Vagina (tissue), 2 donors: Measurements from ENCODE around the gene ABCB8. TPM values are rescaled to one million over a fixed set of nuclear protein-coding genes. Genes with fewer than 3 reads are reported as not detected.
A peak's percentile ranks its signal among the peaks of the same experiment; 100 is the strongest.

ENCODE experiments used
- DNase-seq, 2 donors: peaks; one replicate each; pipeline ENCODE4 v3.0.0-alpha.2; 2017; ENCODE audit errors: extremely low spot score in 2 of 2
- H3K27ac ChIP-seq: fragments of 200-600 bp; sonication (generic); one replicate; pipeline ENCODE4 v1.5.1; 2019
- H3K27me3 ChIP-seq: fragments of 200-600 bp; sonication (generic); one replicate; pipeline ENCODE4 v1.5.1; 2019
- H3K36me3 ChIP-seq, 2 donors: fragments of 200-600 bp; sonication (generic); one replicate each; pipeline ENCODE4 v1.5.1; 2017 to 2019
- H3K4me1 ChIP-seq: fragments of 200-600 bp; sonication (generic); one replicate; pipeline ENCODE4 v1.5.1; 2019
- H3K4me3 ChIP-seq, 2 donors: fragments of 200-600 bp; sonication (generic); 1 replicate in 1 of 2; 2 replicates in 1 of 2; pipeline ENCODE4 v1.5.1; 2016 to 2019
- H3K9me3 ChIP-seq: fragments of 200-600 bp; sonication (generic); one replicate; pipeline ENCODE4 v1.5.1; 2019
- CTCF ChIP-seq, 3 experiments: fragments of 450-650 bp in 2 of 3; fragments of 200-600 bp in 1 of 3; sonication (generic) in 1 of 3; IDR thresholded peaks; one replicate each; pipeline ENCODE4 v1.5.1; 2017 to 2019; ENCODE audit warnings: antibody characterized with exemption in 3 of 3, mild to moderate bottlenecking in 2 of 3, moderate library complexity in 2 of 3
- POLR2A ChIP-seq, 2 donors: fragments of 450-650 bp; IDR thresholded peaks; one replicate each; pipeline ENCODE4 v1.6.1; 2017; ENCODE audit warnings: antibody characterized with exemption in 2 of 2, mild to moderate bottlenecking in 2 of 2, moderate library complexity in 2 of 2
- POLR2AphosphoS5 ChIP-seq, 2 donors: sonication (generic); formaldehyde crosslinking; IDR thresholded peaks; one replicate each; pipeline ENCODE4 v1.9.0; 2017; ENCODE audit warnings: antibody characterized with exemption in 2 of 2, mild to moderate bottlenecking in 2 of 2, low read depth in 1 of 2; ENCODE audit not compliant: insufficient read depth in 1 of 2
- intact Hi-C: fragments of 100-400 bp; cut with DNase I; formaldehyde crosslinking; loops from one replicate; pipeline ENCODE4 v1.15.1; 2023
- total RNA-seq: library from RNA; depleted of rRNA; stranded (reverse); fragments of >200 nt; gene quantifications from one replicate; pipeline ENCODE4 v1.2.3, GENCODE V29; 2016

ABCB8 gene
- total RNA-seq, 1 donor from 2014 or later = 38.3 TPM

GRCh38 chr7:151088019-151088855, 60.0 kb downstream of the ABCB8 start:
- TF ChIP-seq POLR2AphosphoS5 (IDR thresholded peaks at IDR 0.05; ENCODE audit: insufficient read depth in 1 of 2, low read depth in 1 of 2) (no peak), POLR2A (IDR thresholded peaks at IDR 0.05) (no peak), CTCF (IDR thresholded peaks at IDR 0.05) (no peak)
- intact Hi-C loops = no loop called here
- Histone ChIP-seq H3K27ac (peak overlapping the region; percentile 89), H3K36me3 (no peaks in the 10 kb centered on the region), H3K9me3 (no peaks in the 10 kb centered on the region), H3K4me3 (peak overlapping the region; percentile 80 to 82), H3K27me3 (no peaks in the 10 kb centered on the region), H3K4me1 (peaks cover 72% of the 10 kb centered on the region)
- DNase-seq = no peak

- Histone ChIP-seq H3K36me3 (no peaks in the 10 kb centered on the region), H3K9me3 (no peaks in the 10 kb centered on the region), H3K27me3 (no peaks in the 10 kb centered on the region), H3K4me1 (peaks cover 70% of the 10 kb centered on the region), H3K27ac (peak overlapping the region; percentile 89), H3K4me3 (peak overlapping the region; percentile 80 to 82)
- intact Hi-C loops = no loop called here
- no peak for DNase-seq
- peak in 1 of 2 donors; percentile 8 for TF ChIP-seq POLR2A (IDR thresholded peaks at IDR 0.05)
- no peak for TF ChIP-seq CTCF (IDR thresholded peaks at IDR 0.05)
- TF ChIP-seq POLR2AphosphoS5 (IDR thresholded peaks at IDR 0.05; ENCODE audit: insufficient read depth in 1 of 2, low read depth in 1 of 2) = peak; percentile 19 to 77
Measured at GRCh38 chr7:151088856-151089699, 60.8 kb downstream of the ABCB8 start.

DNA sequence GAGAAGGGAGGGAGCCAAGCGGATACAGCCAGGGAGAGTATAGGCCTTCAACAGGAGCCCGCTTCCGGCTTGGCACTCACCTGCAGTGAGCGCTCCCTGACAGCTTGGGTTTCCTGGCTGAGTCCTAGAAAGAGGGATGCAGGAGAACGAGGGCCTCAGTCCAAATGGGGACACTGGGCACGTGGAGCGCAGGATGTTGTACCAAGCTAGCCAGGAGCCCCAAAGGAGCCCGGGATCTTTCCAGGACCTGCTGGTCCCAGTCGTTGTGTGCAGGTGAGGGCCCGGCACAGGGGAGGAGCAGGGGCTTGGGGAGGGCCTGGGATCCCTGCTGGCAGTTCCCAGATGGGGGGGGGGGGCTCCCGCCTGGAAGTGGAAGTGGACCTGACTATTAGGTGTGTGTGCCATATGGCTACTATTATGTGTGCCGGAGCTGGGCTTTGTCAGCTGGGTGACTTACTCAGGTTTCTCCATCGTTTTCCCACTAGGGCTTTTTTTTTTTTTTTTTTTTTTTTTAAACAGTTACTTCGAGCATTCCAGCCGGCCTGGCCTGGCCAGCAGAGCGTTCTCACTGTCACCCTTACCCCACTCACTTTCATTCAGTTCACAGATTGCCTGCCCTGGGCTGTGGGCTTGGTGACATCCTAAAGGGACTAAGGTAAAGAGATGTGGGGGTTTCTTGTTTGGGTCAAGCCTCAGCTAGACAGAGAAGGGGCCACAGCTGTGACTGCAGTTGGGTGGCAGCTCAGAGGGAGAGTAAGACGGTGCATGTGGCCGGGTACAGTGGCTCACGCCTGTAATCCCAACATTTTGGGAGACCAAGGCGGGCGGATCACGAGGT, 61.9 kb downstream of the ABCB8 start:
- Histone ChIP-seq H3K4me1 (peaks cover 73% of the 10 kb centered on the region), H3K27me3 (no peaks in the 10 kb centered on the region), H3K9me3 (no peaks in the 10 kb centered on the region), H3K27ac (peak overlapping the region; percentile 89), H3K4me3 (peak overlapping the region; percentile 80 to 82), H3K36me3 (no peaks in the 10 kb centered on the region)
- DNase-seq = no peak
- TF ChIP-seq POLR2AphosphoS5 (IDR thresholded peaks at IDR 0.05; ENCODE audit: insufficient read depth in 1 of 2, low read depth in 1 of 2) (no peak), POLR2A (IDR thresholded peaks at IDR 0.05) (no peak), CTCF (IDR thresholded peaks at IDR 0.05) (no peak)
- intact Hi-C loops = no loop called here

DNA sequence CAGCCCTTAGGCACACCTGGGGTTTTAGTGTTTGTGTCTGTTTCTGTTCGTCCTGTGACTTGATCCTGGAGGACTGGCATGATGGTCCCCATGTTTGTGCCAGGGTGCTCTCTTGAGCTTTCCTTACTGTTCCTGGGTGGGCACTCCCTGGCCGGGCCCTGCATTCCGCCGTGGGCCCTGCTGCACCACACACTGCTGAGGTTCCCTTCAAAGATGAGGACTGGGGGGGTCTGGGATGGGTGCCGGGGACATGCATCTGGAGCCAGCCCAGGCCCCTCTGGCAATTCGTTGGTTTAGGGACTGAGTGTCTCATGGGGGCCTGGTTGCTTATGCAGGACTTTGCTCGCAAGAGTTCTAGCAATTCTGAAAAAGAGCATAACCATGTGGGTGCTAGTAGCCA, 62.8 kb downstream of the ABCB8 start:
- H3K36me3 ChIP-seq = no peaks in the 10 kb centered on the region
- peaks cover 68% of the 10 kb centered on the region for H3K4me1 ChIP-seq
- peak overlapping the region; percentile 12 for H3K27ac ChIP-seq
- TF ChIP-seq CTCF (IDR thresholded peaks at IDR 0.05) = no peak
- TF ChIP-seq POLR2A (IDR thresholded peaks at IDR 0.05) = no peak
- TF ChIP-seq POLR2AphosphoS5 (IDR thresholded peaks at IDR 0.05; ENCODE audit: insufficient read depth in 1 of 2, low read depth in 1 of 2) = no peak
- no peaks in the 10 kb centered on the region for H3K9me3 ChIP-seq
- no peaks in the 10 kb centered on the region for H3K27me3 ChIP-seq
- no peak overlapping the region for H3K4me3 ChIP-seq
- intact Hi-C loops = no loop called here
- DNase-seq = no peak
